ENCODE results near the gene CYB5R4. TPM values are rescaled to one million over a fixed set of nuclear protein-coding genes. Genes with fewer than 3 reads are reported as not detected.
"Not testable (repeated sequence)": the region's sequence is repeated elsewhere in the genome, so short reads cannot be mapped to it uniquely, and the experiment has no call there.

The CYB5R4 gene
- total and polyA plus RNA-seq, 10 donors, result 10.0 to 50.7 (median 25.8) TPM

- Histone ChIP-seq H3K36me3 (peaks cover 0 to 64% (median 15%) of the 10 kb centered on the region in 6 donors), H3K27ac (no peak overlapping the region), H3K9me3 (no peaks in the 10 kb centered on the region), H3K4me1 (peaks cover 0 to 3% (median 0%) of the 10 kb centered on the region in 6 donors), H3K4me3 (no peak overlapping the region), H3K27me3 (replicated peaks in 1 of 7) (no peaks in the 10 kb centered on the region)
- DNase-seq, result no peak
- WGBS, 5 donors, result 90 to 96% (median 95%) methylated on average over 5 of the region's 5 CpGs
- no peak for TF ChIP-seq POLR2AphosphoS5 (IDR thresholded peaks at IDR 0.05)
- no peak for TF ChIP-seq CTCF (IDR thresholded peaks at IDR 0.05 in 8 of 11, conservative IDR thresholded peaks at IDR 0.05 in 3 of 11)
- no peak for TF ChIP-seq POLR2A (IDR thresholded peaks at IDR 0.05)
- intact Hi-C loops (cut with DNase I; ENCODE audit: low total_unique reads), result no loop called here
These were observed 61.8 kb downstream of the CYB5R4 start for GRCh38 chr6:83921315-83921714.

GRCh38 chr6:83927470-83927869 is 68.0 kb downstream of the CYB5R4 start:
- Histone ChIP-seq H3K36me3 (peaks cover 0 to 99% (median 33%) of the 10 kb centered on the region in 6 donors), H3K9me3 (no peaks in the 10 kb centered on the region), H3K4me3 (no peak overlapping the region), H3K27me3 (replicated peaks in 1 of 7) (no peaks in the 10 kb centered on the region), H3K4me1 (no peaks in the 10 kb centered on the region), H3K27ac (no peak overlapping the region)
- TF ChIP-seq POLR2AphosphoS5 (IDR thresholded peaks at IDR 0.05) (no peak), CTCF (IDR thresholded peaks at IDR 0.05 in 8 of 11, conservative IDR thresholded peaks at IDR 0.05 in 3 of 11) (no peak), POLR2A (IDR thresholded peaks at IDR 0.05) (no peak)
- WGBS, 5 donors, result 83 to 87% (median 84%) methylated on average over 2 of the region's 2 CpGs
- intact Hi-C loops (cut with DNase I; ENCODE audit: low total_unique reads), result no loop called here
- DNase-seq, result no peak

- Histone ChIP-seq H3K9me3 (no peaks in the 10 kb centered on the region), H3K4me1 (no peaks in the 10 kb centered on the region), H3K27ac (no peak overlapping the region), H3K27me3 (replicated peaks in 1 of 7) (no peaks in the 10 kb centered on the region), H3K4me3 (no peak overlapping the region), H3K36me3 (peaks cover 0 to 99% (median 33%) of the 10 kb centered on the region in 6 donors)
- 83 to 93% (median 91%) methylated on average over 1 of the region's 1 CpG for WGBS, 5 donors
- intact Hi-C loops (cut with DNase I; ENCODE audit: low total_unique reads), result no loop called here
- TF ChIP-seq CTCF (IDR thresholded peaks at IDR 0.05 in 8 of 11, conservative IDR thresholded peaks at IDR 0.05 in 3 of 11) (no peak), POLR2AphosphoS5 (IDR thresholded peaks at IDR 0.05) (no peak), POLR2A (IDR thresholded peaks at IDR 0.05) (no peak)
- DNase-seq, result no peak
These were observed 68.8 kb downstream of the CYB5R4 start for GRCh38 chr6:83928286-83928685.

GRCh38 chr6:83946201-83946833 is 86.8 kb downstream of the CYB5R4 start:
- H3K27me3 ChIP-seq (replicated peaks in 1 of 7); intact Hi-C loops (cut with DNase I; ENCODE audit: low total_unique reads): not testable (repeated sequence)

GRCh38 chr6:83947983-83948382 is 88.5 kb downstream of the CYB5R4 start:
- H3K4me3 ChIP-seq; H3K4me1 ChIP-seq; H3K27ac ChIP-seq; H3K27me3 ChIP-seq (replicated peaks in 1 of 7); DNase-seq; intact Hi-C loops (cut with DNase I; ENCODE audit: low total_unique reads): not testable (repeated sequence)
- WGBS, 5 donors, result 92 to 96% (median 94%) methylated on average over 2 of the region's 2 CpGs
- Histone ChIP-seq H3K9me3 (peaks cover 0 to 46% (median 36%) of the 10 kb centered on the region in 8 donors), H3K36me3 (peaks cover 0 to 28% (median 6%) of the 10 kb centered on the region in 6 donors)

More at GRCh38 chr6:83946201-83946833, 86.8 kb downstream of the CYB5R4 start:
- Histone ChIP-seq H3K36me3 (peaks cover 0 to 37% (median 23%) of the 10 kb centered on the region in 6 donors), H3K9me3 (peaks cover 0 to 46% (median 36%) of the 10 kb centered on the region in 8 donors)
- not testable (repeated sequence) for DNase-seq, H3K4me1 ChIP-seq, H3K27ac ChIP-seq, H3K4me3 ChIP-seq
- 90 to 97% (median 95%) methylated on average over 4 of the region's 4 CpGs for WGBS, 5 donors
